ENCODE measurements around the gene SLC22A5. TPM values are rescaled to one million over a fixed set of nuclear protein-coding genes. Genes with fewer than 3 reads are reported as not detected.
"Not testable (repeated sequence)": the region's sequence is repeated elsewhere in the genome, so short reads cannot be mapped to it uniquely, and the experiment has no call there.

Gene SLC22A5
- total RNA-seq, 2 donors from 2014 or later = 7.0 to 7.4 TPM

- Mint-ChIP-seq H3K27me3 (ENCODE audit: low read depth) (no peaks in the 10 kb centered on the region), H3K9me3 (peaks cover 0 to under 1% of the 10 kb centered on the region in 2 donors), H3K4me1 (ENCODE audit: low read depth) (peaks cover 69% of the 10 kb centered on the region), H3K27ac (no peak overlapping the region), H3K36me3 (ENCODE audit: insufficient read depth in 2 of 2) (peaks cover 0 to 2% of the 10 kb centered on the region in 2 donors), H3K4me3 (no peak overlapping the region)
- peak in 1 of 2 donors; percentile 17 for ATAC-seq (replicated peaks in 1 of 2)
- DNase-seq = no peak
Observed at GRCh38 chr5:132397224-132397623, 27.7 kb downstream of the SLC22A5 start.

- H3K9me3 Mint-ChIP-seq; ATAC-seq (replicated peaks in 1 of 2); H3K27ac Mint-ChIP-seq; H3K27me3 Mint-ChIP-seq (ENCODE audit: low read depth); H3K4me3 Mint-ChIP-seq; H3K36me3 Mint-ChIP-seq (ENCODE audit: insufficient read depth in 2 of 2); DNase-seq: not testable (repeated sequence)
- H3K4me1 Mint-ChIP-seq (ENCODE audit: low read depth) = peaks cover 60% of the 10 kb centered on the region
Observed at GRCh38 chr5:132397936-132398675, 28.6 kb downstream of the SLC22A5 start.

- not testable (repeated sequence) for H3K27me3 Mint-ChIP-seq (ENCODE audit: low read depth); H3K36me3 Mint-ChIP-seq (ENCODE audit: insufficient read depth in 2 of 2); ATAC-seq (replicated peaks in 1 of 2); H3K27ac Mint-ChIP-seq; DNase-seq; H3K9me3 Mint-ChIP-seq; H3K4me3 Mint-ChIP-seq
- H3K4me1 Mint-ChIP-seq (ENCODE audit: low read depth) = peaks cover 52% of the 10 kb centered on the region
Observed at GRCh38 chr5:132404041-132404440, 34.5 kb downstream of the SLC22A5 start.

- peak overlapping the region in 1 of 2 donors; percentile 3 for H3K4me3 Mint-ChIP-seq
- peaks cover 7 to 9% of the 10 kb centered on the region in 2 donors for H3K36me3 Mint-ChIP-seq (ENCODE audit: insufficient read depth in 2 of 2)
- peak overlapping the region; percentile 29 for H3K27ac Mint-ChIP-seq
- DNase-seq (no peak), ATAC-seq (replicated peaks in 1 of 2) (no peak)
- H3K27me3 Mint-ChIP-seq (ENCODE audit: low read depth) = no peaks in the 10 kb centered on the region
- peaks cover 2% of the 10 kb centered on the region in 2 donors for H3K9me3 Mint-ChIP-seq
- H3K4me1 Mint-ChIP-seq (ENCODE audit: low read depth) = peaks cover 50% of the 10 kb centered on the region
Observed at GRCh38 chr5:132405646-132406045, 36.1 kb downstream of the SLC22A5 start.

GRCh38 chr5:132406144-132406783 lies 36.8 kb downstream of the SLC22A5 start:
- Mint-ChIP-seq H3K4me3 (no peak overlapping the region), H3K36me3 (ENCODE audit: insufficient read depth in 2 of 2) (peaks cover 7 to 9% of the 10 kb centered on the region in 2 donors), H3K27ac (peak overlapping the region; percentile 29), H3K27me3 (ENCODE audit: low read depth) (no peaks in the 10 kb centered on the region), H3K4me1 (ENCODE audit: low read depth) (peaks cover 44% of the 10 kb centered on the region), H3K9me3 (peaks cover 2% of the 10 kb centered on the region in 2 donors)
- no peak for DNase-seq
- ATAC-seq (replicated peaks in 1 of 2) = peak in 1 of 2 donors; percentile 15

GRCh38 chr5:132407970-132408369 lies 38.5 kb downstream of the SLC22A5 start:
- H3K27me3 Mint-ChIP-seq (ENCODE audit: low read depth) = no peaks in the 10 kb centered on the region
- peaks cover 5 to 13% of the 10 kb centered on the region in 2 donors for H3K36me3 Mint-ChIP-seq (ENCODE audit: insufficient read depth in 2 of 2)
- H3K4me1 Mint-ChIP-seq (ENCODE audit: low read depth) = peaks cover 58% of the 10 kb centered on the region
- no peak overlapping the region for H3K4me3 Mint-ChIP-seq
- no peak for DNase-seq
- peak overlapping the region; percentile 98 for H3K27ac Mint-ChIP-seq
- ATAC-seq (replicated peaks in 1 of 2) = no peak
- H3K9me3 Mint-ChIP-seq = peaks cover 0 to 2% of the 10 kb centered on the region in 2 donors

- Mint-ChIP-seq H3K9me3 (peaks cover 0 to 2% of the 10 kb centered on the region in 2 donors), H3K27me3 (ENCODE audit: low read depth) (no peaks in the 10 kb centered on the region), H3K27ac (peak overlapping the region; percentile 98), H3K36me3 (ENCODE audit: insufficient read depth in 2 of 2) (peaks cover 5 to 15% of the 10 kb centered on the region in 2 donors), H3K4me3 (no peak overlapping the region), H3K4me1 (ENCODE audit: low read depth) (peaks cover 63% of the 10 kb centered on the region)
- ATAC-seq (replicated peaks in 1 of 2) (no peak), DNase-seq (no peak)
Observed at GRCh38 chr5:132408456-132408855, 38.9 kb downstream of the SLC22A5 start.

- H3K27me3 Mint-ChIP-seq (ENCODE audit: low read depth) = no peaks in the 10 kb centered on the region
- DNase-seq (no peak), ATAC-seq (replicated peaks in 1 of 2) (no peak)
- peaks cover 7 to 13% of the 10 kb centered on the region in 2 donors for H3K36me3 Mint-ChIP-seq (ENCODE audit: insufficient read depth in 2 of 2)
- peaks cover 0 to 2% of the 10 kb centered on the region in 2 donors for H3K9me3 Mint-ChIP-seq
- peak overlapping the region; percentile 98 for H3K27ac Mint-ChIP-seq
- peak overlapping the region; percentile 93 to 97 for H3K4me3 Mint-ChIP-seq
- peaks cover 68% of the 10 kb centered on the region for H3K4me1 Mint-ChIP-seq (ENCODE audit: low read depth)
Observed at GRCh38 chr5:132408965-132409364, 39.5 kb downstream of the SLC22A5 start.

GRCh38 chr5:132410451-132411303 lies 41.2 kb downstream of the SLC22A5 start:
- peaks cover 0 to 2% of the 10 kb centered on the region in 2 donors for H3K9me3 Mint-ChIP-seq
- peaks cover 7 to 20% of the 10 kb centered on the region in 2 donors for H3K36me3 Mint-ChIP-seq (ENCODE audit: insufficient read depth in 2 of 2)
- peak; percentile 91 for DNase-seq
- H3K27me3 Mint-ChIP-seq (ENCODE audit: low read depth) = no peaks in the 10 kb centered on the region
- peaks cover 76% of the 10 kb centered on the region for H3K4me1 Mint-ChIP-seq (ENCODE audit: low read depth)
- H3K27ac Mint-ChIP-seq = peak overlapping the region; percentile 98
- ATAC-seq (replicated peaks in 1 of 2) = peak; percentile 83 to 89
- peak overlapping the region; percentile 93 to 97 for H3K4me3 Mint-ChIP-seq

GRCh38 chr5:132411304-132412013 lies 41.9 kb downstream of the SLC22A5 start:
- ATAC-seq (replicated peaks in 1 of 2) (peak; percentile 34), DNase-seq (peak; percentile 40 to 52)
- H3K36me3 Mint-ChIP-seq (ENCODE audit: insufficient read depth in 2 of 2) = peaks cover 7 to 20% of the 10 kb centered on the region in 2 donors
- H3K9me3 Mint-ChIP-seq = peaks cover 0 to 2% of the 10 kb centered on the region in 2 donors
- peak overlapping the region; percentile 93 for H3K27ac Mint-ChIP-seq
- H3K27me3 Mint-ChIP-seq (ENCODE audit: low read depth) = no peaks in the 10 kb centered on the region
- peaks cover 72% of the 10 kb centered on the region for H3K4me1 Mint-ChIP-seq (ENCODE audit: low read depth)
- H3K4me3 Mint-ChIP-seq = peak overlapping the region; percentile 93 to 97

GRCh38 chr5:132413567-132413966 lies 44.1 kb downstream of the SLC22A5 start:
- Mint-ChIP-seq H3K27me3 (ENCODE audit: low read depth) (no peaks in the 10 kb centered on the region), H3K9me3 (no peaks in the 10 kb centered on the region), H3K4me3 (peak overlapping the region; percentile 93 to 97), H3K4me1 (ENCODE audit: low read depth) (peaks cover 58% of the 10 kb centered on the region), H3K27ac (peak overlapping the region; percentile 93), H3K36me3 (ENCODE audit: insufficient read depth in 2 of 2) (peaks cover 4 to 17% of the 10 kb centered on the region in 2 donors)
- DNase-seq = no peak
- no peak for ATAC-seq (replicated peaks in 1 of 2)

GRCh38 chr5:132414634-132415378 lies 45.3 kb downstream of the SLC22A5 start:
- ATAC-seq (replicated peaks in 1 of 2) (no peak), DNase-seq (no peak)
- H3K27ac Mint-ChIP-seq = peak overlapping the region; percentile 96
- no peaks in the 10 kb centered on the region for H3K9me3 Mint-ChIP-seq
- peaks cover 4 to 20% of the 10 kb centered on the region in 2 donors for H3K36me3 Mint-ChIP-seq (ENCODE audit: insufficient read depth in 2 of 2)
- peaks cover 60% of the 10 kb centered on the region for H3K4me1 Mint-ChIP-seq (ENCODE audit: low read depth)
- H3K4me3 Mint-ChIP-seq = peak overlapping the region; percentile 6 to 77
- no peaks in the 10 kb centered on the region for H3K27me3 Mint-ChIP-seq (ENCODE audit: low read depth)

All from activated T-cell treated with anti-CD3 and anti-CD28 coated beads, Interleukin-2, amount 50 U/mL, for 72 hours (primary cell).